Nucleus accumbens (tissue), 56 donors: ENCODE data around the gene KCNK18.
"Not testable (repeated sequence)": the region's sequence is repeated elsewhere in the genome, so short reads cannot be mapped to it uniquely, and the experiment has no call there.

ENCODE experiments used
- DNase-seq, 56 donors: peaks; one replicate each; lab custom pipeline; 2025; lab: John Stamatoyannopoulos, UW

KCNK18 gene

DNA sequence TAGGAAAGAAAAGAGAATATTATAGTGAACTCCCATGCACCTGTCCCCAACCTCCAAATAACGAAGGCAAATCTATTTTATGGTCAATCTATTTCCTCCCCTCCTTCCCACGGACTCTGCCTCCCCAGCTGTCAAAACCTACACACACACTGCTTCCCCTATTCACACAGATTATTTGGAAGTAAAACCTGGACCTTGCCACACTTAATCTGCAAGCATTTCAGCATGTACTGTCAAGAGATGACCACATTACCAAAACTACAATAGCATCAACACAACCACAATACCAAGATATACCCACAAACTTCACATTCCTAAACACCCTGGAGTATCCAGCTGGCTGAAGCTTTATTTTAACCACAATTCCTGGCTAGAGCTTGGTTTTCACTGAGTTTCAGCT, 27.8 kb upstream of the KCNK18 start:
- DNase-seq = no peak

DNA sequence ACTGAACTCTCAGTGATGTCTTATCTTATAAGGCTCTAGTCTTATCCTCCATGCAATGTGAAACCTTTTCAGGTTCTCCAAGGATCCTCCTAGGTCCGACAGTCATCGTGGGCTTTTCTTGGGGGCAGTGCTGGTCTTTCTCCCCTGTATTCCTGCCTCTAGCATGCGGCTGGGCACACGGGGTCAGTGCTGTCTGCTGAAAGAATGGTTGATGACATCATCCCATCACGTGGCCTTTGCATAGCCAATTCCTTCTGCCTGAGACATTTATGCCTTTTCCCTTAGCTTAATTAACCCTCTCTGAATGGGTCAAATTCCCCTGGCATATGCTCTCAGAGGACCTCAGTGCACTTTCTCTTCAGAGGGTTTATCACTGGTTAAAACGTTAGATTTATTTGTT, 27.0 kb upstream of the KCNK18 start:
- DNase-seq = peak in 1 of 56 donors; percentile 2

GRCh38 chr10:117174439-117175214, 22.7 kb upstream of the KCNK18 start:
- peak in 53 of 56 donors; percentile 9 to 92 (median 75) for DNase-seq

DNA sequence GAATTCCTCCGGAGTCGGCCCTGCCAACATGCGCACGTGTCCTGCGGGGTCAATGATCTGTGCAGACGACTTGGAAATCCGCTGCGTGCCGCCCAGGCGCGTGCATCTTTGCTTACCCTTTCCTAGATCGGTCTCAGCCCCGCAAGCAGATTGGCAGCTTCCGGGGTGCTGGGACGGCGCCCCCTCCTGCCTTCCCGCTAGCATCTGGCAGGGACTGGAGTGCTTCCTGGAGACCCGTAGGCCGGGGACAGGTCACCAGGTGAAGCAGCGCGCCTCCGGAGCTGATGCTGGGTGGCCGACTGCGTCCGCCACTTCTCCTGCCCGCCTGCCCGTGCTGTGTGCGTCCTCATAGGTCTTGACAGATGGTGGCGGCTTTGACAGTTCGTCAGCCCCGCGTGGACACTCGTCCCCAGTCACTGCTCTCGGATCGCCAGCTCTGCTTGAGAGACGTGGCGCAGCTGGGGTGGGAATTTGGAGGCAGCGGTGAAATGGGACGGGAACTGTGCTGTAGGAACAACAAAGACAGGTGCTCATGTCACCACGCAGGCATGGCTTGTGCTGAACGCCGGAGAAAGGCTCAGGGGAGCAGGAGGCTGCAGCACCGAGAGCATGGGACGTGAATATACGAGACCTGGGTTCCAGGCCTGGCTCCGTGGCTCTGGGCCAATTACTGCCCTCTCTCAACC, 21.9 kb upstream of the KCNK18 start:
- DNase-seq = peak in 41 of 56 donors; percentile 24 to 83 (median 57)

DNA sequence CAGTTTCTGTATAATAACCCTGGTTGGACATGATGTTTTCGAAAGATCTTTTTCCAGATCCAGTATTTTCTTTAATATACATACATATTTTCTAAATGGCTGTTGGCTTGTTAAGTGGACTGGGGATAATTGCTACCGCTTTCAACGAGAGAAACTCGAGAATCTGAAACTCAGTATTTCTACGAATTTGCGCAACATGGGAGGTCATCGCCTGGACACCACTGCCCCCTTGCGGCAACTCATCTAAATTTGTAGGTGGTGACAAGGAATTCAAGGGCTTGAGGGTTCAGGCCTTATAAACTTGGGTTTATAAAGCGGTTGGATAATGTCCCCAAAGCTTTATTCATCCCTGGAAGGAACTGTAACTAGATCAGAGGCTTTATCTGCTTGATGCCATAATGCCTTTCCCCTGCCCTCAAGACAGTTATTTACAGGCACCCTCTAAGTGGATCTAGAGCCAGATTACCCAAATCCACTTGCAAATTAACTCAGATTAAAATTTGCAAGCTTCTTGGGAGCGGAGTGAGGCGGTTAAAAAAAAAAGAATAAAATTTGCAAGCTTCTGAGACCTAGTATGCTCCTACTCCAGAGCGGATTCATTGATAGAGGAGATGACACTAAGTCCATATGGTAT, 21.3 kb upstream of the KCNK18 start:
- peak in 51 of 56 donors; percentile 6 to 93 (median 56) for DNase-seq

DNA sequence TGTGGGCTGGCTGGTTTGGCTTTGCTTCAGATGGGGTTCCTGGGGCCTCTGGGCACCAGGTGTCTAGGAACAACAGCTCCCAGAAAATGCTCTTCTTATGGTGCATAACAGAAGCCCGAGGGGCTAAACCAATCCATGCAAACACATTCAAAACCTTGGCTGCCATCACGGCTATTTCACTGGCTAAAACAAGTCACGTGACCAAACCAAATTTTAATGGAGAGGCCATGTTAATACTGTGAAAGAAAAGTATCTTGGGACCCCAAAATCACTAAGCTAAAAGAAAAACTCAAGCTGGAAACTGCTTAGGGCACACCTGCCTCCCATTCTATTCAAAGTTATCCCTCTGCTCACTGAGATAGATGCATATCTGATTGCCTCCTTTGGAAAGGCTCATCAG, 19.1 kb upstream of the KCNK18 start:
- no peak for DNase-seq

GRCh38 chr10:117184296-117184695, 13.0 kb upstream of the KCNK18 start:
- no peak for DNase-seq

DNA sequence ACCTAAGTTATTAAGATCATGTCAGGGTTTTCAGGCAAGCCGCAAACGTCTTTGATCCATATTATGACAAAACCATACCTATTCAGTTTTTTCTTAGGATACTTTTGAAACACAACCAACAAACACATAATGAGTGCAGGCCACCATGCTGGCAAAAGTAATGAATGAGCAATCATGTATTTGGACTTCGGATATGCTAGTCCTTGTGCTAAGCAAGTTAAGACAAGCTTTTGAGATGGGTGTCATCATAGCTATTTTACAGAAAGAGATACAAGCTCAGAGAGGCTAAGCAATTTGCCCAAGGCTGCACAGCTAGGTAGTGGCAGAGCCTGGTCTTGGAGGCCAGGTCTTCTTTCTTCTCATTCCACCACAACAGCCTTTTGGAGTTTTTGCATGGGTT, 12.5 kb upstream of the KCNK18 start:
- no peak for DNase-seq

GRCh38 chr10:117185817-117186216, 11.5 kb upstream of the KCNK18 start:
- DNase-seq = not testable (repeated sequence)

- no peak for DNase-seq
Measured at GRCh38 chr10:117186832-117187615, 10.3 kb upstream of the KCNK18 start.

- no peak for DNase-seq
Measured at GRCh38 chr10:117188371-117188770, 8.9 kb upstream of the KCNK18 start.

GRCh38 chr10:117189557-117189956, 7.7 kb upstream of the KCNK18 start:
- DNase-seq = no peak

GRCh38 chr10:117198088-117198487, 799 bp downstream of the KCNK18 start:
- no peak for DNase-seq

DNA sequence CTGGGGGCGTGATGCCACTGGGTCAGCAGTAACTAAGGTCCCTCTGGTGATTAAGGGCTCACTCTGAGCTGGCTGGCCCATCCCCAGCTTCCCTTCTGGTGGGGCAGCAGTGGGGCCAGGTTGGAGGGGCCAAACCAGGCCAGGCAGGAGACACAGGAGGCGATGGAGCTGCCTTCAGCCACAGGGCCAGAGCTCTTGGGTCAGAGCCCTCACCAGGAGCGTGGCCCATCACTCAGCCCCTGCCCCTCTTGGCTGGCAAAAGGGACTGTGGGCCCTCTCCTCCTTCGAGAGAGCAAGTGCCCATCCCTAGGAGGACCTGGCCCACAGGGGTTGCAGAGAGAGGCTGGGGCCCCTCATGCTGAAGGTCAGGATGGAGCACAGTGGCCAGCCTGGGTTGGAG, 4.5 kb downstream of the KCNK18 start:
- DNase-seq = no peak

GRCh38 chr10:117204316-117204715, 7.0 kb downstream of the KCNK18 start:
- DNase-seq = no peak

DNA sequence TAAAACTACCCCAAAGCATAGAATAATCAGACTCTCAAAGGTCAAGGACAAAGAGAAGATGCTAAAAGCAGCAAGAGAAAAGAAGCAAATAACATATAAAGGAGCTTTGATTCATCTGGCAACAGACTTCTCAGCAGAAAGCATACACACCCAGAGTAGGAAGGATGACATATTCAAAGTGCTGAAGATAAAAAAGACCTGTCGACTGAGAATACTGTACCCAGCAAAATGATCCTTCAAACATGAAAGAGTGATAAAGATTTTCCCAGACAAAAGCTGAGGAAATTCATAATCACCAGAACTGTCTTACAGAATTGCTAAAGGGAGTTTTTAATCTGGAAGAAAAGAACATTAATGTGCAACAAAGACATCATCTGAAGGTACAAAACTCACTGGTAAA, 14.9 kb downstream of the KCNK18 start:
- no peak for DNase-seq

GRCh38 chr10:117214401-117214800, 17.1 kb downstream of the KCNK18 start:
- no peak for DNase-seq

DNA sequence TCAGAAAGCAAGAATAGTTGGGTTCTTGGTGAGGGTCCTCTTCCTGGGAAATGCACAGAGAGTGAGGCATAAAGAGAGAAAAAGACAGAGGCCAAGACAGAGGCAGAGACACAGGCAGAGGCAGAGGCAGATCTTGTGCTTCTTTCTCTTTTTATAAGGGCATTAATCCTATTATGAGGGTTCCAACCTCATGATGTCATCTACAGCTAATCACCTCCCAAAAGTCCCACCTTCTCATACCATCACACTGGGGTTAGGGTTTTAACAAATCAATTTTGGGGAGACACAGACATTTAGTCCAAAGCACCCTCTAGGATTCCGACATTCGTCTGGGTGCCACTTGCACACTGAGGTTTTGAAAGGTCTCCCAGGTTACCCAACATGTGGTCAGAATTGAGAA, 17.8 kb downstream of the KCNK18 start:
- no peak for DNase-seq

GRCh38 chr10:117216028-117216427, 18.7 kb downstream of the KCNK18 start:
- DNase-seq = no peak

GRCh38 chr10:117216611-117217195, 19.4 kb downstream of the KCNK18 start:
- peak in 46 of 56 donors; percentile 7 to 80 (median 41) for DNase-seq
